Smooth muscle cell (in vitro differentiated cells): ENCODE data around the gene HOXB8. TPM values are rescaled to one million over a fixed set of nuclear protein-coding genes. Genes with fewer than 3 reads are reported as not detected.

ENCODE experiments used
- DNase-seq: peaks from one replicate; lab custom pipeline; 2025; ENCODE audit not compliant: unreplicated experiment; lab: John Stamatoyannopoulos, UW
- H2AFZ ChIP-seq: fragments of 200-600 bp; sonication (generic); 2 replicates; pipeline ENCODE4 v1.6.0; 2016; ENCODE audit warnings: antibody characterized with exemption, low read depth, mild to moderate bottlenecking
- H3F3A ChIP-seq: fragments of 200-600 bp; sonication (generic); 2 replicates; pipeline ENCODE4 v1.6.0; 2017; ENCODE audit warnings: antibody characterized with exemption, low read depth
- H3K27ac ChIP-seq: fragments of 200-600 bp; sonication (generic); 2 replicates; pipeline ENCODE4 v1.5.1; 2016; ENCODE audit warnings: low read depth, mild to moderate bottlenecking
- H3K27me3 ChIP-seq: fragments of 200-600 bp; sonication (generic); 2 replicates; pipeline ENCODE4 v1.6.1; 2016; ENCODE audit warnings: low read depth, mild to moderate bottlenecking
- H3K36me3 ChIP-seq: fragments of 200-600 bp; sonication (generic); 2 replicates; pipeline ENCODE4 v1.5.1; 2016; ENCODE audit warnings: low read depth
- H3K4me1 ChIP-seq: fragments of 200-600 bp; sonication (generic); 2 replicates; pipeline ENCODE4 v1.5.1; 2016; ENCODE audit warnings: low read depth
- H3K4me2 ChIP-seq: fragments of 200-600 bp; sonication (generic); 2 replicates; pipeline ENCODE4 v1.6.0; 2016; ENCODE audit warnings: mild to moderate bottlenecking
- H3K4me3 ChIP-seq: fragments of 200-600 bp; sonication (generic); 2 replicates; pipeline ENCODE4 v1.5.1; 2016; ENCODE audit warnings: mild to moderate bottlenecking
- H3K79me2 ChIP-seq: fragments of 200-600 bp; sonication (generic); 2 replicates; pipeline ENCODE4 v1.6.0; 2016; ENCODE audit warnings: low read depth, mild to moderate bottlenecking
- H3K9ac ChIP-seq: fragments of 200-600 bp; sonication (generic); 2 replicates; pipeline ENCODE4 v1.6.0; 2016; ENCODE audit warnings: low read depth
- H3K9me3 ChIP-seq: fragments of 200-600 bp; sonication (generic); replicated peaks from 2 replicates; pipeline ENCODE4 v1.5.1; 2016; ENCODE audit warnings: low read depth
- H4K20me1 ChIP-seq: fragments of 200-600 bp; sonication (generic); 2 replicates; pipeline ENCODE4 v1.6.0; 2016; ENCODE audit warnings: low read depth
- CTCF ChIP-seq: fragments of 200-600 bp; sonication (generic); IDR thresholded peaks from 2 replicates; pipeline ENCODE4 v1.5.1; 2017; ENCODE audit warnings: borderline replicate concordance, mild to moderate bottlenecking, antibody characterized with exemption; ENCODE audit not compliant: insufficient read depth, poor library complexity, severe bottlenecking
- WGBS: methylation state at CpG from one replicate; pipeline ENCODE4 v1.1.7; 2016; ENCODE audit warnings: low lambda C conversion rate; 5-methylcytosine and 5-hydroxymethylcytosine counted together
- polyA plus RNA-seq: library from polyadenylated mRNA; unstranded; fragments of >200 nt; fragmentation: Nextera tagmentation; extraction: Ambion mirVana; gene quantifications from 2 replicates; pipeline ENCODE4 v1.2.1, GENCODE V29; 2016
- total RNA-seq: library from RNA; depleted of rRNA; stranded (reverse); fragments of >200 nt; gene quantifications from 2 replicates; pipeline ENCODE4 v1.2.3, GENCODE V29; 2014

The HOXB8 gene
- total and polyA plus RNA-seq, 2 experiments from 2014 or later, result 0.94 to 2.0 TPM

GRCh38 chr17:48592057-48592514, 23.0 kb downstream of the HOXB8 start:
- Histone ChIP-seq H2AFZ (no peak overlapping the region), H3K4me1 (peaks cover 9% of the 10 kb centered on the region), H3K27me3 (peaks cover 46% of the 10 kb centered on the region), H3K9me3 (no peaks in the 10 kb centered on the region), H3K4me2 (peak overlapping the region; percentile 98), H3K36me3 (no peaks in the 10 kb centered on the region), H3F3A (peaks cover 3% of the 10 kb centered on the region), H3K9ac (no peak overlapping the region), H3K79me2 (peaks cover 71% of the 10 kb centered on the region), H4K20me1 (peaks cover 92% of the 10 kb centered on the region), H3K27ac (no peak overlapping the region), H3K4me3 (peak overlapping the region; percentile 46)
- TF ChIP-seq CTCF, result no peak
- DNase-seq, result no peak
- WGBS, result 51% methylated on average over 29 of the region's 33 CpGs

- DNase-seq, result no peak
- peaks cover 71% of the 10 kb centered on the region for H3K79me2 ChIP-seq
- WGBS, result 89% methylated on average over 10 of the region's 10 CpGs
- H3K27me3 ChIP-seq, result peaks cover 53% of the 10 kb centered on the region
- H2AFZ ChIP-seq, result no peak overlapping the region
- peaks cover 92% of the 10 kb centered on the region for H4K20me1 ChIP-seq
- no peaks in the 10 kb centered on the region for H3F3A ChIP-seq
- peak overlapping the region; percentile 98 for H3K4me2 ChIP-seq
- H3K4me3 ChIP-seq, result peak overlapping the region; percentile 46
- no peak overlapping the region for H3K27ac ChIP-seq
- no peaks in the 10 kb centered on the region for H3K9me3 ChIP-seq
- H3K36me3 ChIP-seq, result no peaks in the 10 kb centered on the region
- H3K4me1 ChIP-seq, result peaks cover 9% of the 10 kb centered on the region
- H3K9ac ChIP-seq, result no peak overlapping the region
- no peak for TF ChIP-seq CTCF
These were observed 23.6 kb downstream of the HOXB8 start for GRCh38 chr17:48591255-48592056.

- no peak for TF ChIP-seq CTCF
- no peak overlapping the region for H2AFZ ChIP-seq
- H3K27me3 ChIP-seq, result peaks cover 61% of the 10 kb centered on the region
- no peak overlapping the region for H3K27ac ChIP-seq
- no peaks in the 10 kb centered on the region for H3K9me3 ChIP-seq
- H4K20me1 ChIP-seq, result peaks cover 92% of the 10 kb centered on the region
- H3K36me3 ChIP-seq, result no peaks in the 10 kb centered on the region
- peaks cover 71% of the 10 kb centered on the region for H3K79me2 ChIP-seq
- H3K4me3 ChIP-seq, result no peak overlapping the region
- H3K4me1 ChIP-seq, result peaks cover 9% of the 10 kb centered on the region
- peak overlapping the region; percentile 79 for H3K4me2 ChIP-seq
- no peak for DNase-seq
- no peak overlapping the region for H3K9ac ChIP-seq
- H3F3A ChIP-seq, result no peaks in the 10 kb centered on the region
These were observed 24.4 kb downstream of the HOXB8 start for GRCh38 chr17:48590607-48591161.
